ENCODE results near the gene GPR61. TPM values are rescaled to one million over a fixed set of nuclear protein-coding genes. Genes with fewer than 3 reads are reported as not detected.

Gene GPR61
- total and polyA plus RNA-seq, 9 of the 15 experiments (the other 6 are each of a cell fraction or from before 2014, with no cell fraction given): 0.04 to 1.1 (median 0.25) TPM; not detected in 4

- Histone ChIP-seq H2AFZ (ENCODE audit: low read depth, low read length) (no peak overlapping the region), H3K4me2 (ENCODE audit: insufficient read depth, low read length) (no peak overlapping the region), H3K4me3 (no peak overlapping the region), H4K20me1 (replicated peaks; ENCODE audit: control insufficient read depth, insufficient read depth, low read length) (no peaks in the 10 kb centered on the region; the same call in 1 of the 2 replicates), H3K9ac (ENCODE audit: insufficient read depth in 1 of 2, low read depth in 2 of 2, low read length in 2 of 2) (peak overlapping the region in 1 of 2 experiments; percentile 0; a peak in 2 of 4 replicates), H3K4me1 (replicated peaks in 1 of 2; ENCODE audit: control insufficient read depth in 2 of 2, insufficient read depth in 2 of 2, low read length in 2 of 2) (peaks cover 13 to 26% of the 10 kb centered on the region in 2 experiments; a peak in 4 of 5 replicates), H3K79me2 (ENCODE audit: control insufficient read depth, insufficient read depth, low read length) (peaks cover 5% of the 10 kb centered on the region; the same call in 1 of the 3 replicates), H3K9me1 (ENCODE audit: control insufficient read depth, insufficient read depth, low read length) (no peaks in the 10 kb centered on the region), H3K27me3 (ENCODE audit: control insufficient read depth in 2 of 2, insufficient read depth in 2 of 2, low read length in 2 of 2) (no peaks in the 10 kb centered on the region), H3K9me3 (replicated peaks; ENCODE audit: control insufficient read depth, insufficient read depth, low read depth, low read length) (no peaks in the 10 kb centered on the region), H3K27ac (ENCODE audit: extremely low read depth, low read depth, low read length) (no peak overlapping the region), H3K36me3 (ENCODE audit: control insufficient read depth, insufficient read depth, low read length) (peaks cover 58% of the 10 kb centered on the region; the same call in 2 of the 3 replicates)
- CTCF ChIA-PET (ENCODE audit: low intra/inter-chr PET ratio): interaction anchor here (0.6 to 6.9 kb wide), 2 partner anchors 41 to 90 kb away, joined by 3 to 131 read pairs; no protein-coding TSS in a partner anchor
- TF ChIP-seq ZNF445 (CRISPR knock-in tag; IDR thresholded peaks at IDR 0.05; ENCODE audit: low read depth) (no peak), YY1 (IDR thresholded peaks at IDR 0.05; ENCODE audit: borderline replicate concordance in 1 of 3, control insufficient read depth in 1 of 3, extremely low read depth in 1 of 3, insufficient read depth in 3 of 3, insufficient read length in 1 of 3, insufficient replicate concordance in 2 of 3, low read depth in 1 of 3, low read length in 2 of 3) (peak in 1 of 3 experiments; percentile 10), RAD21 (CRISPR knock-in tag; conservative IDR thresholded peaks at IDR 0.05 in 1 of 2, IDR thresholded peaks at IDR 0.05 in 1 of 2) (no peak), NR2C2 (CRISPR knock-in tag; IDR thresholded peaks at IDR 0.05) (0 out of 2 replicates have a peak, but pooled peaks have one; percentile 5), NR2C2 (tag; IDR thresholded peaks at IDR 0.05) (no peak)
- 77% methylated on average over 8 of the region's 8 CpGs for WGBS (ENCODE audit: insufficient coverage, low coverage, missing lambda C conversion rate)
- intact Hi-C loops (cut with micrococcal nuclease): loop anchor here (5.0 kb wide), 1 partner anchor 214 kb away; no protein-coding TSS in a partner anchor
- no TSS peak for BruUV-seq (replicated peaks)
- ATAC-seq: no peak
- in situ Hi-C loops (cut with MboI): no loop called here
- no peak for FAIRE-seq
- POLR2A ChIA-PET: interaction anchor here (0.6 to 1.9 kb wide), 7 partner anchors 25 to 64 kb away, joined by 3 to 17 read pairs (median 3); no protein-coding TSS in a partner anchor
- no peak for DNase-seq (ENCODE audit: extremely low read depth in 1 of 4, low spot score in 3 of 4)
Observed at GRCh38 chr1:109491372-109491771, 48.3 kb upstream of the GPR61 start.

Measured in K562 (cell line).